K562 (cell line): Measurements from ENCODE around the gene SFXN3. TPM values are rescaled to one million over a fixed set of nuclear protein-coding genes. Genes with fewer than 3 reads are reported as not detected.

Source experiments
- ARID1B ChIP-seq: fragments of 450-650 bp; IDR thresholded peaks from 2 replicates; pipeline ENCODE4 v1.6.1; 2016; ENCODE audit warnings: antibody characterized with exemption, mild to moderate bottlenecking, inconsistent platforms
- CREB3L1 ChIP-seq: fragments of 450-650 bp; IDR thresholded peaks from 2 replicates; pipeline ENCODE4 v1.6.1; 2014; ENCODE audit warnings: low read depth, mild to moderate bottlenecking, moderate library complexity, borderline replicate concordance
- FOSL1 ChIP-seq: fragments of 200-800 bp; sonication (Bioruptor generic); conservative IDR thresholded peaks from 2 replicates; pipeline ENCODE4 v1.6.1; 2016; ENCODE audit warnings: missing genetic modification characterization, missing compliant biosample characterization
- FOXK2 ChIP-seq, 2 experiments: fragments of 450-650 bp; IDR thresholded peaks in 1 of 2; conservative IDR thresholded peaks in 1 of 2; 2 replicates each; pipeline ENCODE4 v1.6.1; 2016; ENCODE audit warnings: low read depth in 2 of 2, mild to moderate bottlenecking in 1 of 2
- HNRNPH1 ChIP-seq: fragments of 200-400 bp; formaldehyde crosslinking; optimal IDR thresholded peaks from 2 replicates; pipeline ENCODE3; 2017; ENCODE audit warnings: low read depth, mild to moderate bottlenecking, low read length, moderate library complexity
- KLF6 ChIP-seq: fragments of 250-450 bp; sonication (Bioruptor Pico); IDR thresholded peaks from 2 replicates; pipeline ENCODE4 v1.4.0; 2020; ENCODE audit warnings: mild to moderate bottlenecking, moderate library complexity, borderline replicate concordance
- MTA3 ChIP-seq: fragments of 450-650 bp; formaldehyde crosslinking; IDR thresholded peaks from 2 replicates; pipeline ENCODE4 v1.6.1; 2017; ENCODE audit warnings: mild to moderate bottlenecking, borderline replicate concordance
- NFIX ChIP-seq: fragments of 250-450 bp; sonication (Bioruptor Pico); IDR thresholded peaks from 2 replicates; pipeline ENCODE4 v1.4.0; 2020; ENCODE audit warnings: low read depth, mild to moderate bottlenecking, moderate library complexity
- RBBP5 ChIP-seq: fragments of 200-600 bp; sonication (generic); IDR thresholded peaks from 2 replicates; pipeline ENCODE4 v1.6.1; 2012; ENCODE audit warnings: borderline replicate concordance, mild to moderate bottlenecking, low read length, control low read depth, inconsistent platforms; ENCODE audit not compliant: insufficient read depth, poor library complexity, severe bottlenecking
- RBM22 ChIP-seq: fragments of 200-400 bp; formaldehyde crosslinking; IDR thresholded peaks from 2 replicates; pipeline ENCODE4 v1.6.1; 2018; ENCODE audit warnings: low read length, low read depth; ENCODE audit not compliant: poor library complexity, severe bottlenecking
- SIN3A ChIP-seq, 2 experiments: fragments of 150-350 bp in 1 of 2; IDR thresholded peaks; 2 replicates each; pipeline ENCODE4 v1.6.1; 2011 to 2016; ENCODE audit warnings: borderline replicate concordance in 2 of 2, low read depth in 2 of 2, low read length in 2 of 2, mild to moderate bottlenecking in 2 of 2, moderate library complexity in 2 of 2; ENCODE audit not compliant: control insufficient read depth in 1 of 2
- SMAD1 ChIP-seq: fragments of 150-350 bp; IDR thresholded peaks from 2 replicates; pipeline ENCODE4 v1.6.1; 2014; ENCODE audit warnings: low read length, low read depth; ENCODE audit not compliant: partially characterized antibody
- SMAD3 ChIP-seq: fragments of 450-650 bp; formaldehyde crosslinking; conservative IDR thresholded peaks from 2 replicates; pipeline ENCODE4 v1.4.0; 2020; ENCODE audit warnings: mild to moderate bottlenecking
- TSC22D4 ChIP-seq: fragments of 450-650 bp; IDR thresholded peaks from 2 replicates; pipeline ENCODE4 v1.6.1; 2016; ENCODE audit warnings: missing genetic modification characterization, missing biosample characterization, control low read depth
- U2AF2 ChIP-seq: fragments of 200-400 bp; formaldehyde crosslinking; optimal IDR thresholded peaks from 2 replicates; pipeline ENCODE3; 2017; ENCODE audit warnings: low read depth, mild to moderate bottlenecking, low read length
- USF2 ChIP-seq: sonication (generic); formaldehyde crosslinking; IDR thresholded peaks from 2 replicates; pipeline ENCODE4 v1.5.0; 2020; ENCODE audit warnings: missing genetic modification reagents
- ZBTB11 ChIP-seq, 3 experiments: fragments of 200-800 bp in 1 of 3; fragments of 250-450 bp in 1 of 3; fragments of 450-650 bp in 1 of 3; sonication (Bioruptor Pico) in 1 of 3; sonication (Bioruptor generic) in 1 of 3; formaldehyde crosslinking in 1 of 3; IDR thresholded peaks; 2 replicates each; pipeline versions ENCODE4 v1.6.1 to v1.8.0; 2016 to 2022; ENCODE audit warnings: mild to moderate bottlenecking in 2 of 3, missing genetic modification characterization in 2 of 3, missing compliant biosample characterization in 1 of 3, moderate library complexity in 1 of 3
- ZNF184 ChIP-seq: sonication (generic); formaldehyde crosslinking; IDR thresholded peaks from 2 replicates; pipeline ENCODE4 v1.5.0; 2020; ENCODE audit warnings: missing genetic modification reagents
- ZNF3 ChIP-seq: fragments of 250-450 bp; sonication (Bioruptor Pico); IDR thresholded peaks from 2 replicates; pipeline ENCODE4 v1.5.0; 2021; ENCODE audit warnings: mild to moderate bottlenecking, moderate library complexity
- ZNF740 ChIP-seq, 3 experiments: fragments of 200-800 bp in 1 of 3; sonication (Bioruptor generic) in 1 of 3; sonication (generic) in 1 of 3; formaldehyde crosslinking in 1 of 3; IDR thresholded peaks; 2 replicates each; pipeline versions ENCODE4 v1.6.1 to v1.8.0; 2016 to 2022; ENCODE audit warnings: mild to moderate bottlenecking in 2 of 3, missing compliant biosample characterization in 2 of 3, missing genetic modification characterization in 2 of 3, missing genetic modification reagents in 1 of 3
- polyA plus RNA-seq, 8 experiments: library from polyadenylated mRNA; depleted of rRNA in 4 of 8; stranded (reverse) in 5 of 8; unstranded in 3 of 8; fragments of >200 nt; fragmentation: Nextera tagmentation in 2 of 8; fragmentation: Illumina TruSeq in 1 of 8; extraction: Ambion mirVana in 2 of 8; extraction: Trizol in 1 of 8; gene quantifications; 2 replicates each; pipeline versions ENCODE4 v1.2.1 to v1.2.3, GENCODE V29; 2011 to 2014; ENCODE audit warnings: inconsistent platforms in 1 of 8, missing spikeins in 1 of 8
- total RNA-seq, 7 experiments: library from RNA; depleted of rRNA in 6 of 7; stranded (reverse); fragments of >200 nt in 6 of 7; fragmentation: Illumina TruSeq in 2 of 7; extraction: Trizol in 2 of 7; gene quantifications; 2 replicates each; pipeline versions ENCODE4 v1.2.1 to v1.2.3, GENCODE V29; 2011 to 2021; ENCODE audit warnings: low replicate concordance in 1 of 7

SFXN3 gene
- total and polyA plus RNA-seq, 9 of the 15 experiments (the other 6 are each of a cell fraction or from before 2014, with no cell fraction given), result 0.24 to 4.6 (median 0.86) TPM

- TF ChIP-seq USF2 (CRISPR knock-in tag) (no peak), U2AF2 (no peak), ARID1B (peak; percentile 47; the same call in 1 of the 2 replicates), ZNF3 (CRISPR knock-in tag) (no peak), HNRNPH1 (no peak), ZNF740 (CRISPR knock-in tag; IDR thresholded peaks at IDR 0.05) (no peak), ZNF740 (tag; IDR thresholded peaks at IDR 0.05) (no peak), FOSL1 (tag) (peak; percentile 77), SMAD3 (no peak), SMAD1 (no peak), KLF6 (CRISPR knock-in tag) (no peak), SIN3A (IDR thresholded peaks at IDR 0.05; ENCODE audit: borderline replicate concordance in 2 of 2, control insufficient read depth in 1 of 2, low read depth in 2 of 2, low read length in 2 of 2) (no peak), ZBTB11 (CRISPR knock-in tag; IDR thresholded peaks at IDR 0.05) (no peak), NFIX (CRISPR knock-in tag) (no peak), MTA3 (no peak), CREB3L1 (no peak), TSC22D4 (no peak), ZNF184 (no peak), FOXK2 (conservative IDR thresholded peaks at IDR 0.05 in 1 of 2, IDR thresholded peaks at IDR 0.05 in 1 of 2; ENCODE audit: low read depth in 2 of 2) (no peak), RBBP5 (no peak), RBM22 (no peak)
Observed at GRCh38 chr10:101032637-101033224, 1.7 kb downstream of the SFXN3 start (continued).
